Body of pancreas (tissue), 4 donors: ENCODE measurements around the gene MAP4K4.

ENCODE experiments used
- CTCF ChIP-seq, 7 experiments: fragments of 450-650 bp in 4 of 7; fragments of 200-600 bp in 3 of 7; sonication (generic) in 3 of 7; IDR thresholded peaks; one replicate each; pipeline ENCODE4 v1.5.1; 2016 to 2019; ENCODE audit warnings: antibody characterized with exemption in 7 of 7
- POLR2A ChIP-seq, 3 donors: fragments of 450-650 bp; IDR thresholded peaks; one replicate each; pipeline ENCODE4 v1.6.1; 2016; ENCODE audit warnings: antibody characterized with exemption in 3 of 3, mild to moderate bottlenecking in 2 of 3

GRCh38 chr2:101879466-101879865 lies 182.0 kb downstream of the MAP4K4 start:
- TF ChIP-seq CTCF (IDR thresholded peaks at IDR 0.05), result no peak
- TF ChIP-seq POLR2A (IDR thresholded peaks at IDR 0.05), result no peak
